Measurements from ENCODE around the gene CRIP1.

The CRIP1 gene

DNA sequence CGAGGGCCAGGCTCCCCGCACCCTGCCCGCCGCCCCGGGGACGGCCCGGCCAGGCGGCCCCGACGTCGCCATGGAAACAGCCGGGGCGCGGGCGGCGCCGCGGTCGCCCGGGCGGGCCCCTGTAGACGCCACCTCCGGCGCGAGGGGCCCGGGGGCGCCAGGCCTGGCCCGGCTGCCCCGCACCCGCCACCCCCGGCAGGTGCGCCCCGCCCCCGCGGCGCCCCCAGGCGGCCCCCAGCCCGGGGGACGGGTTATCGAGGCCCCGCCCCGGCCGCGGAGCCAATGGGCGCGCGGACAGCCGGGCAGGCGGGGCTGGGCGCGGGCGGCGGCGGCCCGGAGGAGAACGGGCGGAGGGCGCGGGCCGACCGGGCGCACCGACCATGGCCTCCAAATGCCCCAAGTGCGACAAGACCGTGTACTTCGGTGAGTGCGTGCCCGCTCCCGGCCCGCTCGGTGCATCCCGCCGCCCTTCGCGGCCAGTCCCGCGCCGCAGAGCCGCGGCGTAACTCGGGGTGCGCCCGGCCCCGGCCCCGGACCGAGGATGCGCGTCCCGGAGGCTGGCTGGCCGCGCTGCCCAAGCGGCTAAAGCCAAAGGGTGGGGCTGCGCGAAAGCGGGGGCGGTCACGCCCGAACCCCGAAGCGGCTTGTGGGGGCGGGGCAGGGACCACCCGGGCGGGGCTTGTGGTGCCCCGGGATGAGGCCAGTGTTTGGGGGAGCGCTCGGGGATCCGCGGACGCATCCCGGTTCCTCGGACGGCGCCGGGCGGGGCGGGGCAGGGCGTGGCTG lies 12.0 kb upstream of the CRIP1 start, which contains the start of gene CRIP2:
Gene CRIP2, plus strand, starts transcription at position 339 of the 786 bp plus-strand sequence. Its CDS starts 42 bp downstream, at position 381.
- TF ChIP-seq, protein P1, sequence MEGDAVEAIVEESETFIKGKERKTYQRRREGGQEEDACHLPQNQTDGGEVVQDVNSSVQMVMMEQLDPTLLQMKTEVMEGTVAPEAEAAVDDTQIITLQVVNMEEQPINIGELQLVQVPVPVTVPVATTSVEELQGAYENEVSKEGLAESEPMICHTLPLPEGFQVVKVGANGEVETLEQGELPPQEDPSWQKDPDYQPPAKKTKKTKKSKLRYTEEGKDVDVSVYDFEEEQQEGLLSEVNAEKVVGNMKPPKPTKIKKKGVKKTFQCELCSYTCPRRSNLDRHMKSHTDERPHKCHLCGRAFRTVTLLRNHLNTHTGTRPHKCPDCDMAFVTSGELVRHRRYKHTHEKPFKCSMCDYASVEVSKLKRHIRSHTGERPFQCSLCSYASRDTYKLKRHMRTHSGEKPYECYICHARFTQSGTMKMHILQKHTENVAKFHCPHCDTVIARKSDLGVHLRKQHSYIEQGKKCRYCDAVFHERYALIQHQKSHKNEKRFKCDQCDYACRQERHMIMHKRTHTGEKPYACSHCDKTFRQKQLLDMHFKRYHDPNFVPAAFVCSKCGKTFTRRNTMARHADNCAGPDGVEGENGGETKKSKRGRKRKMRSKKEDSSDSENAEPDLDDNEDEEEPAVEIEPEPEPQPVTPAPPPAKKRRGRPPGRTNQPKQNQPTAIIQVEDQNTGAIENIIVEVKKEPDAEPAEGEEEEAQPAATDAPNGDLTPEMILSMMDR (IDR thresholded peaks at IDR 0.05; ENCODE audit: low read length): no peak
- TF ChIP-seq EZH2 (IDR thresholded peaks at IDR 0.05; ENCODE audit: borderline replicate concordance, low read length): no peak
- H3K4me1 ChIP-seq (ENCODE audit: insufficient read depth, low read length, severe bottlenecking): peaks cover 7% of the 10 kb centered on the region
- H3K9me2 ChIP-seq (ENCODE audit: low read depth, low read length): no peaks in the 10 kb centered on the region
- no peaks in the 10 kb centered on the region for H3K79me2 ChIP-seq (ENCODE audit: insufficient read depth, low read length)
- H3K9ac ChIP-seq (ENCODE audit: low read length): no peak within 1 kb of the TSS; the same call in 1 of the 2 replicates
- H3F3A ChIP-seq (ENCODE audit: insufficient read depth, low read length): no peaks in the 10 kb centered on the region
- peak within 1 kb of the TSS; percentile 60 for H3K4me3 ChIP-seq (ENCODE audit: low read depth, low read length, poor library complexity, severe bottlenecking)
- no peak within 1 kb of the TSS for H2AFZ ChIP-seq (ENCODE audit: low read length)
- no peaks in the 10 kb centered on the region for H4K20me1 ChIP-seq (ENCODE audit: insufficient read depth, low read length)
- H3K27me3 ChIP-seq (ENCODE audit: insufficient read depth, low read length): peaks cover 28% of the 10 kb centered on the region; the same call in 1 of the 2 replicates
- H3K9me3 ChIP-seq (ENCODE audit: low read length): no peaks in the 10 kb centered on the region
- peaks cover 9% of the 10 kb centered on the region for H3K36me3 ChIP-seq (ENCODE audit: insufficient read depth, low read length)
- peak within 1 kb of the TSS; percentile 90 for H3K4me2 ChIP-seq (ENCODE audit: low read length)
- no peak within 1 kb of the TSS for H3K27ac ChIP-seq (ENCODE audit: low read depth, low read length, poor library complexity, severe bottlenecking)

GRCh38 chr14:105475269-105476096 lies 11.2 kb upstream of the CRIP1 start:
- TF ChIP-seq, protein P1 (IDR thresholded peaks at IDR 0.05; ENCODE audit: low read length): no peak
- no peak for TF ChIP-seq EZH2 (IDR thresholded peaks at IDR 0.05; ENCODE audit: borderline replicate concordance, low read length)
- no peaks in the 10 kb centered on the region for H4K20me1 ChIP-seq (ENCODE audit: insufficient read depth, low read length)
- H3F3A ChIP-seq (ENCODE audit: insufficient read depth, low read length): no peaks in the 10 kb centered on the region
- no peaks in the 10 kb centered on the region for H3K9me3 ChIP-seq (ENCODE audit: low read length)
- no peak overlapping the region for H3K27ac ChIP-seq (ENCODE audit: low read depth, low read length, poor library complexity, severe bottlenecking)
- H3K4me2 ChIP-seq (ENCODE audit: low read length): peak overlapping the region; percentile 90
- no peaks in the 10 kb centered on the region for H3K79me2 ChIP-seq (ENCODE audit: insufficient read depth, low read length)
- 0 out of 2 replicates have a peak, but pooled peaks cover 5% of the 10 kb centered on the region for H3K36me3 ChIP-seq (ENCODE audit: insufficient read depth, low read length)
- H3K4me3 ChIP-seq (ENCODE audit: low read depth, low read length, poor library complexity, severe bottlenecking): peak overlapping the region; percentile 60
- no peaks in the 10 kb centered on the region for H3K9me2 ChIP-seq (ENCODE audit: low read depth, low read length)
- no peak overlapping the region for H2AFZ ChIP-seq (ENCODE audit: low read length)
- no peak overlapping the region; the same call in 1 of the 2 replicates for H3K9ac ChIP-seq (ENCODE audit: low read length)
- peaks cover 7% of the 10 kb centered on the region for H3K4me1 ChIP-seq (ENCODE audit: insufficient read depth, low read length, severe bottlenecking)
- peaks cover 32% of the 10 kb centered on the region; the same call in 1 of the 2 replicates for H3K27me3 ChIP-seq (ENCODE audit: insufficient read depth, low read length)

GRCh38 chr14:105476097-105476830 lies 10.4 kb upstream of the CRIP1 start:
- Histone ChIP-seq H3K9me2 (ENCODE audit: low read depth, low read length) (no peaks in the 10 kb centered on the region), H3K36me3 (ENCODE audit: insufficient read depth, low read length) (no peaks in the 10 kb centered on the region), H2AFZ (ENCODE audit: low read length) (no peak overlapping the region), H3F3A (ENCODE audit: insufficient read depth, low read length) (no peaks in the 10 kb centered on the region), H3K4me1 (ENCODE audit: insufficient read depth, low read length, severe bottlenecking) (peaks cover 11% of the 10 kb centered on the region), H4K20me1 (ENCODE audit: insufficient read depth, low read length) (no peaks in the 10 kb centered on the region), H3K9me3 (ENCODE audit: low read length) (no peaks in the 10 kb centered on the region), H3K4me2 (ENCODE audit: low read length) (no peak overlapping the region), H3K27me3 (ENCODE audit: insufficient read depth, low read length) (peaks cover 32% of the 10 kb centered on the region; the same call in 1 of the 2 replicates), H3K27ac (ENCODE audit: low read depth, low read length, poor library complexity, severe bottlenecking) (no peak overlapping the region), H3K79me2 (ENCODE audit: insufficient read depth, low read length) (no peaks in the 10 kb centered on the region), H3K9ac (ENCODE audit: low read length) (no peak overlapping the region), H3K4me3 (ENCODE audit: low read depth, low read length, poor library complexity, severe bottlenecking) (no peak overlapping the region)
- no peak for TF ChIP-seq EZH2 (IDR thresholded peaks at IDR 0.05; ENCODE audit: borderline replicate concordance, low read length)
- TF ChIP-seq, protein P1 (IDR thresholded peaks at IDR 0.05; ENCODE audit: low read length): no peak
